AG04450 (cell line): ENCODE results near the gene FABP1. TPM values are rescaled to one million over a fixed set of nuclear protein-coding genes. Genes with fewer than 3 reads are reported as not detected.
A peak's percentile ranks its signal among the peaks of the same experiment; 100 is the strongest.

Experiments
- CTCF ChIA-PET: fragments of 300-600, 350-600 bp; formaldehyde crosslinking; extraction: SDS; loops from one replicate; lab custom pipeline; 2022; ENCODE audit warnings: antibody characterized with exemption, inconsistent platforms; lab: Charles Lee
- POLR2A ChIA-PET: fragments of 350-600 bp; formaldehyde crosslinking; extraction: SDS; loops from one replicate; lab custom pipeline; 2021; ENCODE audit warnings: antibody characterized with exemption, inconsistent platforms; lab: Yijun Ruan, JAX
- DNase-seq: peaks from one replicate; pipeline ENCODE4 v3.0.0-alpha.2; 2011; ENCODE audit warnings: low read depth, low spot score
- H3K27ac ChIP-seq: one replicate; pipeline ENCODE4 v1.5.1; 2012; ENCODE audit warnings: low read depth, low read length, control low read depth
- H3K27me3 ChIP-seq: one replicate; pipeline ENCODE4 v1.6.0; 2012; ENCODE audit warnings: low read length; ENCODE audit not compliant: control insufficient read depth, insufficient read depth
- H3K4me3 ChIP-seq: 2 replicates; pipeline ENCODE4 v1.5.1; 2011; ENCODE audit warnings: mild to moderate bottlenecking, low read depth, low read length, control low read depth
- H3K9me3 ChIP-seq: 2 replicates; pipeline ENCODE4 v1.5.1; 2012; ENCODE audit warnings: low read length; ENCODE audit not compliant: control insufficient read depth, insufficient read depth
- CTCF ChIP-seq: IDR thresholded peaks from 2 replicates; pipeline ENCODE4 v1.5.1; 2011; ENCODE audit warnings: low read depth, low read length, control low read depth, inconsistent platforms
- polyA plus RNA-seq: library from polyadenylated mRNA; depleted of rRNA; stranded (reverse); fragments of >200 nt; gene quantifications from 2 replicates; pipeline ENCODE4 v1.2.3, GENCODE V29; 2011; rRNA removed
- small RNA-seq: library from RNA; depleted of rRNA; stranded (forward); fragments of <200 nt; gene quantifications from one replicate; pipeline ENCODE3, GENCODE V24; 2012; ENCODE audit warnings: low read depth; ENCODE audit not compliant: insufficient read length

FABP1 gene
- polyA plus RNA-seq, 1 experiment, result not detected

GRCh38 chr2:88080545-88080944 lies 47.3 kb downstream of the FABP1 start:
- H3K27me3 ChIP-seq, result no peaks in the 10 kb centered on the region
- H3K9me3 ChIP-seq, result no peaks in the 10 kb centered on the region
- H3K4me3 ChIP-seq, result no peak overlapping the region
- CTCF ChIA-PET, result no interaction called here
- no peak for DNase-seq
- POLR2A ChIA-PET, result no interaction called here
- TF ChIP-seq CTCF, result no peak
- no peak overlapping the region for H3K27ac ChIP-seq

GRCh38 chr2:88078643-88079172 lies 49.2 kb downstream of the FABP1 start:
- no peak for DNase-seq
- no peak for TF ChIP-seq CTCF
- CTCF ChIA-PET, result interaction anchor here (2.5 kb wide), 1 partner anchor 18 kb away, joined by 7 read pairs; no protein-coding TSS in a partner anchor
- POLR2A ChIA-PET, result no interaction called here
- Histone ChIP-seq H3K9me3 (no peaks in the 10 kb centered on the region), H3K4me3 (no peak overlapping the region), H3K27me3 (no peaks in the 10 kb centered on the region), H3K27ac (no peak overlapping the region)

DNA sequence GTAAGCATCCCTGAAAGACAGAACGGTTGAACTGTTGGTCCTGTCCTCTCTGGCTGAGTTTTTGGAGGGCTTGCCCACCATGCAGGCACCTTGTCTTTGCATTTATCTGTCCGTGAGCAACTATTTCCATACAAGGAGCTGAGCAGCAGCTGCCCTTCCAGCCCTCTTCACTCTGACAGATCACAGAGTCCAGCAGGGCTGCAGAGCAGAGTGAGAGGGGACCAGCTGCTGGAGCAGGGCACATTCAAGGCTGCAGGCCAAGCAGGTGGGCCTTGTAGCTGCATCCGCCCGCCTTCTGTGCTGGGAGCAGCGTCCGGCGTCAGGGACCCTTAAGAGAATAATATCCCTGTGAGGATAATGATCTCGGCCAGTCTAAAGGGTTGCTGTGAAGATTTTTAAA lies 50.8 kb downstream of the FABP1 start:
- no peak overlapping the region for H3K4me3 ChIP-seq
- no peak for TF ChIP-seq CTCF
- H3K27me3 ChIP-seq, result peaks cover 4% of the 10 kb centered on the region
- POLR2A ChIA-PET, result no interaction called here
- DNase-seq, result no peak
- CTCF ChIA-PET, result interaction anchor here (2.5 kb wide), 1 partner anchor 16 kb away, joined by 7 read pairs; no protein-coding TSS in a partner anchor
- H3K9me3 ChIP-seq, result no peaks in the 10 kb centered on the region
- no peak overlapping the region for H3K27ac ChIP-seq

- H3K27ac ChIP-seq, result no peak overlapping the region
- no peak for TF ChIP-seq CTCF
- ChIA-PET CTCF (interaction anchor here (2.2 kb wide), 1 partner anchor 14 kb away, joined by 17 read pairs; no protein-coding TSS in a partner anchor), POLR2A (no interaction called here)
- no peaks in the 10 kb centered on the region for H3K9me3 ChIP-seq
- H3K4me3 ChIP-seq, result no peak overlapping the region
- H3K27me3 ChIP-seq, result peaks cover 4% of the 10 kb centered on the region
- peak; percentile 21 for DNase-seq
Measured at GRCh38 chr2:88074854-88075292, 53.0 kb downstream of the FABP1 start.

- Histone ChIP-seq H3K9me3 (no peaks in the 10 kb centered on the region), H3K27ac (no peak overlapping the region), H3K27me3 (peaks cover 4% of the 10 kb centered on the region), H3K4me3 (no peak overlapping the region)
- CTCF ChIA-PET, result interaction anchor here (2.2 kb wide), 1 partner anchor 13 kb away, joined by 17 read pairs; no protein-coding TSS in a partner anchor
- POLR2A ChIA-PET, result no interaction called here
- TF ChIP-seq CTCF, result no peak
- no peak for DNase-seq
Measured at GRCh38 chr2:88074150-88074549, 53.7 kb downstream of the FABP1 start.

Small RNAs within 50 kb of the gene (small RNA-seq; reads per million reads assigned to genes)
- not detected for gene MIR4780

Other genes with a start within 250 kb of the FABP1 start
- not detected in 2 replicates for gene RNU2-63P, start 111.5 kb downstream of the FABP1 start, polyA plus RNA-seq
- gene KRCC1, start 72.3 kb downstream of the FABP1 start, polyA plus RNA-seq, result 26.7 and 42.6 TPM in 2 replicates
- gene SMYD1, start 60.2 kb downstream of the FABP1 start, polyA plus RNA-seq, result not detected in 2 replicates
- 3.7 and 5.0 TPM in 2 replicates for gene THNSL2, start 42.3 kb upstream of the FABP1 start, polyA plus RNA-seq